Neural progenitor cell (in vitro differentiated cells): Measurements from ENCODE around the gene LGALS4. TPM values are rescaled to one million over a fixed set of nuclear protein-coding genes. Genes with fewer than 3 reads are reported as not detected.

Source experiments
- DNase-seq: peaks from one replicate; pipeline ENCODE4 v3.0.0-alpha.2; 2016; ENCODE audit warnings: low spot score
- H2AFZ ChIP-seq: fragments of 200-600 bp; sonication (generic); replicated peaks from 2 replicates; pipeline ENCODE4 v1.6.1; 2016; ENCODE audit warnings: antibody characterized with exemption
- H3F3A ChIP-seq: fragments of 200-600 bp; sonication (generic); 2 replicates; pipeline ENCODE4 v1.6.1; 2016; ENCODE audit warnings: antibody characterized with exemption, low read depth
- H3K27ac ChIP-seq: fragments of 200-600 bp; sonication (generic); 2 replicates; pipeline ENCODE4 v1.5.1; 2016; ENCODE audit warnings: mild to moderate bottlenecking
- H3K27me3 ChIP-seq: fragments of 200-600 bp; sonication (generic); 2 replicates; pipeline ENCODE4 v1.6.1; 2016; ENCODE audit warnings: mild to moderate bottlenecking, moderate library complexity
- H3K36me3 ChIP-seq: fragments of 200-600 bp; sonication (generic); 2 replicates; pipeline ENCODE4 v1.5.1; 2016
- H3K4me1 ChIP-seq: fragments of 200-600 bp; sonication (generic); 2 replicates; pipeline ENCODE4 v1.6.1; 2016; ENCODE audit warnings: mixed run types
- H3K4me2 ChIP-seq: fragments of 200-600 bp; sonication (generic); 2 replicates; pipeline ENCODE4 v1.6.1; 2016
- H3K4me3 ChIP-seq: fragments of 200-600 bp; sonication (generic); 2 replicates; pipeline ENCODE4 v1.5.1; 2016
- H3K79me2 ChIP-seq: fragments of 200-600 bp; sonication (generic); 2 replicates; pipeline ENCODE4 v1.6.1; 2016; ENCODE audit warnings: low read depth
- H3K9ac ChIP-seq: fragments of 200-600 bp; sonication (generic); 2 replicates; pipeline ENCODE4 v1.6.1; 2016
- H3K9me3 ChIP-seq: fragments of 200-600 bp; sonication (generic); 2 replicates; pipeline ENCODE4 v1.5.1; 2016; ENCODE audit warnings: low read depth
- H4K20me1 ChIP-seq: fragments of 200-600 bp; sonication (generic); 2 replicates; pipeline ENCODE4 v1.6.1; 2016; ENCODE audit warnings: low read depth
- H3K27ac Mint-ChIP-seq: 3 replicates; pipeline ENCODE4 v1.8.0; 2021; ENCODE audit warnings: mixed read lengths
- H3K27me3 Mint-ChIP-seq: 2 replicates; pipeline ENCODE4 v1.8.0; 2022; ENCODE audit warnings: low read depth, mild to moderate bottlenecking, inconsistent platforms, moderate library complexity, mixed read lengths; ENCODE audit not compliant: insufficient read depth
- H3K36me3 Mint-ChIP-seq: 3 replicates; pipeline ENCODE4 v1.8.0; 2021; ENCODE audit warnings: mixed read lengths
- H3K4me1 Mint-ChIP-seq: 3 replicates; pipeline ENCODE4 v1.8.0; 2021; ENCODE audit warnings: mixed read lengths
- H3K4me3 Mint-ChIP-seq: 3 replicates; pipeline ENCODE4 v1.8.0; 2021; ENCODE audit warnings: mild to moderate bottlenecking, moderate library complexity, mixed read lengths
- H3K9me3 Mint-ChIP-seq: 3 replicates; pipeline ENCODE4 v1.8.0; 2020; ENCODE audit warnings: mixed read lengths
- CTCF ChIP-seq: fragments of 200-600 bp; sonication (generic); IDR thresholded peaks from 2 replicates; pipeline ENCODE4 v1.5.1; 2017; ENCODE audit warnings: antibody characterized with exemption, mild to moderate bottlenecking
- EZH2 ChIP-seq: fragments of 200-600 bp; sonication (generic); IDR thresholded peaks from 2 replicates; pipeline ENCODE4 v1.6.1; 2017; ENCODE audit warnings: antibody characterized with exemption, mild to moderate bottlenecking, moderate library complexity
- EZH2phosphoT487 ChIP-seq: fragments of 200-600 bp; sonication (generic); IDR thresholded peaks from 2 replicates; pipeline ENCODE4 v1.6.1; 2017; ENCODE audit warnings: antibody characterized with exemption
- total RNA-seq: library from RNA; depleted of rRNA; stranded (reverse); fragments of >200 nt; gene quantifications from 2 replicates; pipeline ENCODE4 v1.2.3, GENCODE V29; 2015; ENCODE audit warnings: low replicate concordance

Gene LGALS4
- total RNA-seq, 1 donor from 2014 or later, result not detected

DNA sequence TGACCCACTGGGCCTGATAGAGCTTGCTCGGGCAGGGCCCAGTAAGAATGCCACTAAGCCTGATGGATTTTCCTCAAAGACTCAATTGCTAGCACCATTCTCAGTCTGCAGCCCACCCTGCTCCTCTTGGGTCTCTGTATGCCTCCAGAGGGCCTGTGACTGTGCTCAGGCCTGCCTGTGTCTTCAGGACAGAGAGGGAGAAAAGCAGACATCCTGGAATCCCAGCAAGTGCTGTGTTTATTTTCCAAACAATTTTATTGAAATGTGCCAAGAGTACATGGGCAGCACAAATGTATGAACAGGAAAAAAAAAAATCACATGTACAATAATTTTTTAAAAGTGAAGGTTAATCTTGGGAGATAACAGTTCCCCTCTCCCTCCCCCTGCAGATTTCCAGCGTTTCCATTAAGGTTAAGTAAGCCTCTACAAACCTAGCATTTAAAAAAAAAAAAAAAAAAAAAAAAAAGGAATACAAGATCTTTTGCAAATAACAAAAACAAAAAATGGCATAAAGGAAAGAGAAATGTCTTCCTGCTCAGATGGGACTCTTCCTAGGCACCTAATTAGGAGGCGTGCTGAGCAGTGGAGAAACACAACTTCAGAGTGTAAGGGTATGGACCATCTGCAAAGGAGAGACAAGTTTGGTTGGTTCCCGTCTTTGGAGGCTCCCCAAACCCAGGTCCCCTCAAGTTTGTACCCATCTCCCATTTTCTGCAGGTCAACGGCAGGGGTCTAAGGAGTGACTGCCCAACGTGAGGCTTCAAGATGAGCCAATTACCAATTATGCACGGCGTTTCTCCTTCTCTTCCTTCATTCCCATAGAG lies 23.6 kb upstream of the LGALS4 start:
- Mint-ChIP-seq H3K36me3 (peaks cover 36% of the 10 kb centered on the region), H3K9me3 (no peaks in the 10 kb centered on the region), H3K4me1 (peaks cover 6% of the 10 kb centered on the region), H3K27me3 (peaks cover 6% of the 10 kb centered on the region), H3K27ac (no peak overlapping the region), H3K4me3 (no peak overlapping the region)
- no peaks in the 10 kb centered on the region for H3K27me3 ChIP-seq
- no peak overlapping the region for H3K9ac ChIP-seq
- peaks cover 2% of the 10 kb centered on the region for H3K36me3 ChIP-seq
- peaks cover 3% of the 10 kb centered on the region for H3K4me1 ChIP-seq
- peaks cover 92% of the 10 kb centered on the region for H3F3A ChIP-seq
- TF ChIP-seq CTCF, result no peak
- no peak for TF ChIP-seq EZH2
- no peak for TF ChIP-seq EZH2phosphoT487
- H2AFZ ChIP-seq, result no peak overlapping the region
- no peak overlapping the region for H3K27ac ChIP-seq
- peaks cover 36% of the 10 kb centered on the region for H4K20me1 ChIP-seq
- no peak overlapping the region for H3K4me2 ChIP-seq
- no peak overlapping the region for H3K4me3 ChIP-seq
- H3K9me3 ChIP-seq, result no peaks in the 10 kb centered on the region
- no peak for DNase-seq
- H3K79me2 ChIP-seq, result peaks cover 11% of the 10 kb centered on the region

- Histone ChIP-seq H3K4me3 (no peak overlapping the region), H3F3A (peaks cover 74% of the 10 kb centered on the region), H4K20me1 (peaks cover 19% of the 10 kb centered on the region), H3K79me2 (peaks cover 10% of the 10 kb centered on the region), H3K9ac (no peak overlapping the region), H2AFZ (no peak overlapping the region), H3K27me3 (no peaks in the 10 kb centered on the region), H3K9me3 (no peaks in the 10 kb centered on the region), H3K27ac (no peak overlapping the region), H3K36me3 (no peaks in the 10 kb centered on the region), H3K4me1 (peaks cover 8% of the 10 kb centered on the region), H3K4me2 (no peak overlapping the region)
- H3K9me3 Mint-ChIP-seq, result no peaks in the 10 kb centered on the region
- H3K27ac Mint-ChIP-seq, result peak overlapping the region; percentile 37
- peaks cover 6% of the 10 kb centered on the region for H3K27me3 Mint-ChIP-seq
- peaks cover 34% of the 10 kb centered on the region for H3K36me3 Mint-ChIP-seq
- peaks cover 16% of the 10 kb centered on the region for H3K4me1 Mint-ChIP-seq
- no peak overlapping the region for H3K4me3 Mint-ChIP-seq
- DNase-seq, result no peak
- no peak for TF ChIP-seq CTCF
- TF ChIP-seq EZH2phosphoT487, result no peak
- no peak for TF ChIP-seq EZH2
Measured at GRCh38 chr19:38834590-38834989, 21.8 kb upstream of the LGALS4 start.

GRCh38 chr19:38834104-38834490 lies 21.4 kb upstream of the LGALS4 start:
- Histone ChIP-seq H3K27me3 (no peaks in the 10 kb centered on the region), H3K36me3 (no peaks in the 10 kb centered on the region), H3K4me2 (no peak overlapping the region), H3K9ac (no peak overlapping the region), H3K4me3 (no peak overlapping the region), H3K27ac (no peak overlapping the region), H3F3A (peaks cover 69% of the 10 kb centered on the region), H3K9me3 (no peaks in the 10 kb centered on the region), H4K20me1 (peaks cover 14% of the 10 kb centered on the region), H3K4me1 (peaks cover 8% of the 10 kb centered on the region), H3K79me2 (peaks cover 10% of the 10 kb centered on the region), H2AFZ (no peak overlapping the region)
- H3K27ac Mint-ChIP-seq, result no peak overlapping the region
- H3K4me3 Mint-ChIP-seq, result peak overlapping the region; percentile 50
- H3K9me3 Mint-ChIP-seq, result no peaks in the 10 kb centered on the region
- H3K4me1 Mint-ChIP-seq, result peaks cover 16% of the 10 kb centered on the region
- TF ChIP-seq EZH2phosphoT487 (no peak), EZH2 (no peak), CTCF (no peak)
- peaks cover 29% of the 10 kb centered on the region for H3K36me3 Mint-ChIP-seq
- peaks cover 6% of the 10 kb centered on the region for H3K27me3 Mint-ChIP-seq
- no peak for DNase-seq
